Activated CD8-positive, alpha-beta T cell treated with anti-CD3 and anti-CD28 coated beads for 36 hours (primary cell): ENCODE measurements around the gene BMP7. TPM values are rescaled to one million over a fixed set of nuclear protein-coding genes. Genes with fewer than 3 reads are reported as not detected.

Experiments used
- ATAC-seq: fragments of 200-7000 bp; cut with Tn5 transposase; one replicate; pipeline ENCODE4 v1.10.0; 2021; ENCODE audit warnings: mild to moderate bottlenecking, moderate library complexity
- CTCF ChIA-PET: fragments of 350-600 bp; sonication (Branson Sonifier 250); formaldehyde crosslinking; loops from one replicate; lab custom pipeline; 2021; ENCODE audit warnings: antibody characterized with exemption; lab: Charles Lee
- POLR2A ChIA-PET: fragments of 350-600 bp; sonication (Branson Sonifier 250); formaldehyde crosslinking; loops from one replicate; lab custom pipeline; 2021; ENCODE audit warnings: antibody characterized with exemption; lab: Charles Lee
- DNase-seq: peaks from one replicate; pipeline ENCODE4 v3.0.0-alpha.2; 2020
- H3K27ac Mint-ChIP-seq: one replicate; pipeline ENCODE4 v1.8.0; 2021; ENCODE audit warnings: mild to moderate bottlenecking, mixed read lengths
- H3K27me3 Mint-ChIP-seq: one replicate; pipeline ENCODE4 v1.8.0; 2021; ENCODE audit warnings: mixed read lengths
- H3K36me3 Mint-ChIP-seq: one replicate; pipeline ENCODE4 v1.8.0; 2021; ENCODE audit warnings: low read depth, mixed read lengths
- H3K4me1 Mint-ChIP-seq: one replicate; pipeline ENCODE4 v1.8.0; 2021; ENCODE audit warnings: low read depth, mixed read lengths
- H3K4me3 Mint-ChIP-seq: one replicate; pipeline ENCODE4 v1.8.0; 2021; ENCODE audit warnings: mild to moderate bottlenecking, moderate library complexity, mixed read lengths
- H3K9me3 Mint-ChIP-seq: one replicate; pipeline ENCODE4 v1.8.0; 2021; ENCODE audit warnings: mixed read lengths
- CTCF ChIP-seq: fragments of 200-600 bp; IDR thresholded peaks from one replicate; pipeline ENCODE4 v1.8.0; 2022; ENCODE audit warnings: antibody characterized with exemption, mild to moderate bottlenecking
- intact Hi-C: fragments of 100-400 bp; cut with micrococcal nuclease; formaldehyde crosslinking; loops from one replicate; pipeline ENCODE4 v1.10.0; 2022
- total RNA-seq, 2 experiments: library from RNA; stranded (reverse); gene quantifications; one replicate each; pipeline ENCODE4 v1.2.3, GENCODE V29; 2021

BMP7 gene
- total RNA-seq, 2 experiments from 2014 or later: not detected

DNA sequence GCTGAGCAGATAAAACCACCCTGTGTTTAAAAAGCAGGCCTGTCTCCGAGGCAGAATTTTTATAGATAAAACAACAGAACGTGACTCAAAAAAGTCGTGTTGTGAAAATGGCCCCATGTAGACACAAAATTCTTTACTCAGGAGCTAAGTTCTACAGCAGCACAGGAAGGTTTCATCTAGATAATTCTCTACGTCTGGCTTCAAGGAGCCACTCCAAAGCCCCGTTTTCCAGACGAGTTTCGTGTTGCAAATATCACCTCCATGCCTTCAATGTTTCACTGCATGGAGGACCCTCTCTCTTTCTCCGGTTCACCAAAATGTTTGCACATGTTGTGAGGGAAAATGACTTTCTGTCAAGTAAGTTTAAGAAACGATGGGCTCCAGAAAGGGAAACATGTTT is 12.0 kb upstream of the BMP7 start:
- intact Hi-C loops: no loop called here
- H3K27me3 Mint-ChIP-seq: peaks cover 21% of the 10 kb centered on the region
- H3K9me3 Mint-ChIP-seq: no peaks in the 10 kb centered on the region
- no peaks in the 10 kb centered on the region for H3K36me3 Mint-ChIP-seq
- DNase-seq: no peak
- H3K4me3 Mint-ChIP-seq: no peak overlapping the region
- POLR2A ChIA-PET: interaction anchor here (1.4 kb wide), 1 partner anchor 13 kb away, joined by 3 read pairs; no protein-coding TSS in a partner anchor
- CTCF ChIA-PET: no interaction called here
- ATAC-seq: no peak
- no peak for TF ChIP-seq CTCF
- H3K4me1 Mint-ChIP-seq: no peaks in the 10 kb centered on the region
- H3K27ac Mint-ChIP-seq: no peak overlapping the region

GRCh38 chr20:57277398-57278105 is 11.1 kb upstream of the BMP7 start:
- DNase-seq (no peak), ATAC-seq (no peak)
- H3K4me3 Mint-ChIP-seq: no peak overlapping the region
- ChIA-PET CTCF (no interaction called here), POLR2A (interaction anchor here (1.4 kb wide), 1 partner anchor 12 kb away, joined by 3 read pairs; no protein-coding TSS in a partner anchor)
- TF ChIP-seq CTCF: no peak
- intact Hi-C loops: no loop called here
- H3K27me3 Mint-ChIP-seq: peaks cover 15% of the 10 kb centered on the region
- H3K36me3 Mint-ChIP-seq: no peaks in the 10 kb centered on the region
- no peaks in the 10 kb centered on the region for H3K9me3 Mint-ChIP-seq
- no peak overlapping the region for H3K27ac Mint-ChIP-seq
- no peaks in the 10 kb centered on the region for H3K4me1 Mint-ChIP-seq

DNA sequence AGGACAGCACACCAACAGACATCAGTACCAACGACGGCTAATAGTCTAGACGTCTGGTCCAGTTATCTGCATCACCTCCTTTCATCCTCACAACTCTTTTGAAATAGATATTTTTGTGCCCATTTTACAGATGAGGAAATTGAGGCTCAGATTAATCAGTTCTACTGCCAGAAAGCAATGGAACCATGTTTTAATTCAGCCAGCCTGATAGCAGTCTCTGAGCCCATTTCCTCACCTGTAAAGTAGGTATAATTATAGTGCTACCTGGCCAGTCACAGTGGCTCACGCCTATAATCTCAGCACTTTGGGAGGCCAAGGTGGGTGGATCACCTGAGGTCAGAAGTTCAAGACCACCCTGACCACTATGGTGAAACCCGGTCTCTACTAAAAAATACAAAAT is 9.8 kb upstream of the BMP7 start:
- TF ChIP-seq CTCF: no peak
- Mint-ChIP-seq H3K4me3 (no peak overlapping the region), H3K27me3 (peaks cover 13% of the 10 kb centered on the region), H3K27ac (no peak overlapping the region), H3K9me3 (no peaks in the 10 kb centered on the region), H3K4me1 (no peaks in the 10 kb centered on the region), H3K36me3 (no peaks in the 10 kb centered on the region)
- POLR2A ChIA-PET: no interaction called here
- DNase-seq (no peak), ATAC-seq (no peak)
- intact Hi-C loops: no loop called here
- CTCF ChIA-PET: no interaction called here

DNA sequence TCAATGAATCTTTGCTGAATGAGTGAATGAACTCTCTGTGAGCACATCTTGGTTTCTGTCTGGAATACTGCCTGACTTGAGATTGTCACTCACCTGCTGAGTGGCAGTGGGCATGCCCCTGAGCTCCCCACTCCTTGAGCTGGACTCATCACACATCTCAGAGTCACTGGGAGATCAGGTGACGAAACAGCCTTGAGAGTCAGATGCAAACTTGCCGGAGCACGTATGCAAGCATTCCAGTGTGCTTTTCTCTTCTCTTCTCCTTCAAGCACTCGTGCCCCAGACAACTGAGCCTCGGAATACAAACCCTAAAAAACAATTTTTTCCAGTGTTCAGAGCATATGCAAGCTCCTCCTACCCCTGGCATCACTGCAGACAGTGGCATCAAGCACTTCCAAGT is 9.4 kb upstream of the BMP7 start:
- ChIA-PET CTCF (no interaction called here), POLR2A (no interaction called here)
- Mint-ChIP-seq H3K9me3 (no peaks in the 10 kb centered on the region), H3K4me3 (no peak overlapping the region), H3K36me3 (no peaks in the 10 kb centered on the region), H3K4me1 (no peaks in the 10 kb centered on the region), H3K27me3 (peaks cover 13% of the 10 kb centered on the region), H3K27ac (no peak overlapping the region)
- ATAC-seq (no peak), DNase-seq (no peak)
- TF ChIP-seq CTCF: no peak
- intact Hi-C loops: no loop called here

- H3K27me3 Mint-ChIP-seq: peaks cover 10% of the 10 kb centered on the region
Observed at GRCh38 chr20:57275334-57275733, 8.9 kb upstream of the BMP7 start.

More at GRCh38 chr20:57275334-57275733, 8.9 kb upstream of the BMP7 start:
- Mint-ChIP-seq H3K36me3 (no peaks in the 10 kb centered on the region), H3K4me1 (no peaks in the 10 kb centered on the region), H3K9me3 (no peaks in the 10 kb centered on the region), H3K4me3 (no peak overlapping the region), H3K27ac (no peak overlapping the region)
- DNase-seq (no peak), ATAC-seq (no peak)
- CTCF ChIA-PET: no interaction called here
- intact Hi-C loops: no loop called here
- TF ChIP-seq CTCF: no peak
- POLR2A ChIA-PET: no interaction called here
